ENCODE measurements around the gene SH3BP2. TPM values are rescaled to one million over a fixed set of nuclear protein-coding genes. Genes with fewer than 3 reads are reported as not detected.
A peak's percentile ranks its signal among the peaks of the same experiment; 100 is the strongest.

The SH3BP2 gene
- total RNA-seq, 2 experiments from 2014 or later, result 82.6 to 83.7 TPM

- Mint-ChIP-seq H3K27me3 (no peaks in the 10 kb centered on the region), H3K9me3 (no peaks in the 10 kb centered on the region), H3K27ac (no peak overlapping the region), H3K4me1 (peaks cover 47% of the 10 kb centered on the region), H3K4me3 (no peak overlapping the region), H3K36me3 (peaks cover 29% of the 10 kb centered on the region)
- ATAC-seq (ENCODE audit: low read depth) (no peak), DNase-seq (no peak)
- POLR2A ChIA-PET, result no interaction called here
Measured at GRCh38 chr4:2862528-2862927, 69.6 kb downstream of the SH3BP2 start.

- POLR2A ChIA-PET, result no interaction called here
- no peaks in the 10 kb centered on the region for H3K27me3 Mint-ChIP-seq
- DNase-seq, result no peak
- no peaks in the 10 kb centered on the region for H3K9me3 Mint-ChIP-seq
- H3K27ac Mint-ChIP-seq, result no peak overlapping the region
- ATAC-seq (ENCODE audit: low read depth), result no peak
- H3K4me3 Mint-ChIP-seq, result no peak overlapping the region
- peaks cover 22% of the 10 kb centered on the region for H3K36me3 Mint-ChIP-seq
- H3K4me1 Mint-ChIP-seq, result peaks cover 40% of the 10 kb centered on the region
Measured at GRCh38 chr4:2863649-2864048, 70.8 kb downstream of the SH3BP2 start.

- Mint-ChIP-seq H3K4me1 (peaks cover 27% of the 10 kb centered on the region), H3K27ac (no peak overlapping the region), H3K36me3 (peaks cover 14% of the 10 kb centered on the region), H3K9me3 (no peaks in the 10 kb centered on the region), H3K4me3 (no peak overlapping the region), H3K27me3 (no peaks in the 10 kb centered on the region)
- ATAC-seq (ENCODE audit: low read depth) (no peak), DNase-seq (no peak)
- POLR2A ChIA-PET, result no interaction called here
Measured at GRCh38 chr4:2865196-2865780, 72.4 kb downstream of the SH3BP2 start.

GRCh38 chr4:2866160-2866861 is 73.4 kb downstream of the SH3BP2 start:
- Mint-ChIP-seq H3K27ac (no peak overlapping the region), H3K27me3 (no peaks in the 10 kb centered on the region), H3K36me3 (peaks cover 13% of the 10 kb centered on the region), H3K4me1 (peaks cover 23% of the 10 kb centered on the region), H3K9me3 (no peaks in the 10 kb centered on the region), H3K4me3 (no peak overlapping the region)
- POLR2A ChIA-PET, result no interaction called here
- DNase-seq (no peak), ATAC-seq (ENCODE audit: low read depth) (no peak)

GRCh38 chr4:2866891-2867290 is 74.0 kb downstream of the SH3BP2 start:
- DNase-seq (no peak), ATAC-seq (ENCODE audit: low read depth) (no peak)
- Mint-ChIP-seq H3K36me3 (peaks cover 13% of the 10 kb centered on the region), H3K27me3 (no peaks in the 10 kb centered on the region), H3K27ac (no peak overlapping the region), H3K4me1 (peaks cover 26% of the 10 kb centered on the region), H3K9me3 (no peaks in the 10 kb centered on the region), H3K4me3 (no peak overlapping the region)
- POLR2A ChIA-PET, result interaction anchor here (0.6 to 1.3 kb wide), 3 partner anchors 55 to 104 kb away, joined by 3 to 4 read pairs (median 3); no protein-coding TSS in a partner anchor

GRCh38 chr4:2867758-2868491 is 75.0 kb downstream of the SH3BP2 start:
- H3K36me3 Mint-ChIP-seq, result peaks cover 11% of the 10 kb centered on the region
- ATAC-seq (ENCODE audit: low read depth), result no peak
- DNase-seq, result no peak
- H3K9me3 Mint-ChIP-seq, result no peaks in the 10 kb centered on the region
- H3K27me3 Mint-ChIP-seq, result no peaks in the 10 kb centered on the region
- peaks cover 24% of the 10 kb centered on the region for H3K4me1 Mint-ChIP-seq
- H3K27ac Mint-ChIP-seq, result no peak overlapping the region
- POLR2A ChIA-PET, result interaction anchor here (1.0 to 1.3 kb wide), 2 partner anchors 56 to 105 kb away, joined by 3 read pairs; no protein-coding TSS in a partner anchor
- no peak overlapping the region for H3K4me3 Mint-ChIP-seq

- no peak overlapping the region for H3K27ac Mint-ChIP-seq
- H3K4me1 Mint-ChIP-seq, result peaks cover 23% of the 10 kb centered on the region
- no peaks in the 10 kb centered on the region for H3K27me3 Mint-ChIP-seq
- DNase-seq (no peak), ATAC-seq (ENCODE audit: low read depth) (no peak)
- no peaks in the 10 kb centered on the region for H3K9me3 Mint-ChIP-seq
- H3K4me3 Mint-ChIP-seq, result no peak overlapping the region
- peaks cover 11% of the 10 kb centered on the region for H3K36me3 Mint-ChIP-seq
- POLR2A ChIA-PET, result no interaction called here
Measured at GRCh38 chr4:2868877-2869487, 76.1 kb downstream of the SH3BP2 start.

- Mint-ChIP-seq H3K4me3 (no peak overlapping the region), H3K9me3 (no peaks in the 10 kb centered on the region), H3K4me1 (peaks cover 26% of the 10 kb centered on the region), H3K36me3 (peaks cover 11% of the 10 kb centered on the region), H3K27ac (no peak overlapping the region), H3K27me3 (no peaks in the 10 kb centered on the region)
- POLR2A ChIA-PET, result no interaction called here
- ATAC-seq (ENCODE audit: low read depth) (no peak), DNase-seq (no peak)
Measured at GRCh38 chr4:2869659-2870058, 76.8 kb downstream of the SH3BP2 start.

GRCh38 chr4:2870082-2870481 is 77.2 kb downstream of the SH3BP2 start:
- peaks cover 11% of the 10 kb centered on the region for H3K36me3 Mint-ChIP-seq
- H3K9me3 Mint-ChIP-seq, result no peaks in the 10 kb centered on the region
- H3K4me3 Mint-ChIP-seq, result no peak overlapping the region
- POLR2A ChIA-PET, result no interaction called here
- DNase-seq (no peak), ATAC-seq (ENCODE audit: low read depth) (no peak)
- peaks cover 24% of the 10 kb centered on the region for H3K4me1 Mint-ChIP-seq
- no peaks in the 10 kb centered on the region for H3K27me3 Mint-ChIP-seq
- H3K27ac Mint-ChIP-seq, result no peak overlapping the region

GRCh38 chr4:2871466-2871865 is 78.6 kb downstream of the SH3BP2 start:
- POLR2A ChIA-PET, result interaction anchor here (0.8 kb wide), 1 partner anchor 24 kb away, joined by 3 read pairs; no protein-coding TSS in a partner anchor
- DNase-seq, result no peak
- Mint-ChIP-seq H3K9me3 (no peaks in the 10 kb centered on the region), H3K27ac (peak overlapping the region; percentile 83), H3K27me3 (no peaks in the 10 kb centered on the region), H3K4me1 (peaks cover 30% of the 10 kb centered on the region), H3K36me3 (peaks cover 20% of the 10 kb centered on the region), H3K4me3 (no peak overlapping the region)
- ATAC-seq (ENCODE audit: low read depth), result no peak

GRCh38 chr4:2871911-2872310 is 79.0 kb downstream of the SH3BP2 start:
- ATAC-seq (ENCODE audit: low read depth) (peak; percentile 71), DNase-seq (no peak)
- H3K27me3 Mint-ChIP-seq, result no peaks in the 10 kb centered on the region
- peak overlapping the region; percentile 83 for H3K27ac Mint-ChIP-seq
- POLR2A ChIA-PET, result interaction anchor here (0.5 to 0.8 kb wide), 2 partner anchors 23 to 107 kb away, joined by 3 read pairs; no protein-coding TSS in a partner anchor
- peaks cover 20% of the 10 kb centered on the region for H3K36me3 Mint-ChIP-seq
- peak overlapping the region; percentile 55 for H3K4me3 Mint-ChIP-seq
- no peaks in the 10 kb centered on the region for H3K9me3 Mint-ChIP-seq
- peaks cover 29% of the 10 kb centered on the region for H3K4me1 Mint-ChIP-seq

- POLR2A ChIA-PET, result no interaction called here
- H3K27ac Mint-ChIP-seq, result no peak overlapping the region
- no peaks in the 10 kb centered on the region for H3K27me3 Mint-ChIP-seq
- H3K9me3 Mint-ChIP-seq, result no peaks in the 10 kb centered on the region
- no peak for DNase-seq
- no peak for ATAC-seq (ENCODE audit: low read depth)
- no peak overlapping the region for H3K4me3 Mint-ChIP-seq
- H3K4me1 Mint-ChIP-seq, result peaks cover 30% of the 10 kb centered on the region
- H3K36me3 Mint-ChIP-seq, result peaks cover 29% of the 10 kb centered on the region
Measured at GRCh38 chr4:2873329-2873728, 80.4 kb downstream of the SH3BP2 start.

- H3K9me3 Mint-ChIP-seq, result no peaks in the 10 kb centered on the region
- POLR2A ChIA-PET, result no interaction called here
Measured at GRCh38 chr4:2874861-2875260, 82.0 kb downstream of the SH3BP2 start.

More at GRCh38 chr4:2874861-2875260, 82.0 kb downstream of the SH3BP2 start:
- Mint-ChIP-seq H3K27ac (no peak overlapping the region), H3K4me1 (peaks cover 37% of the 10 kb centered on the region), H3K36me3 (peaks cover 30% of the 10 kb centered on the region), H3K4me3 (no peak overlapping the region), H3K27me3 (no peaks in the 10 kb centered on the region)
- DNase-seq, result no peak
- ATAC-seq (ENCODE audit: low read depth), result no peak
